ENCODE data around the gene NTMT1.

Gene NTMT1

DNA sequence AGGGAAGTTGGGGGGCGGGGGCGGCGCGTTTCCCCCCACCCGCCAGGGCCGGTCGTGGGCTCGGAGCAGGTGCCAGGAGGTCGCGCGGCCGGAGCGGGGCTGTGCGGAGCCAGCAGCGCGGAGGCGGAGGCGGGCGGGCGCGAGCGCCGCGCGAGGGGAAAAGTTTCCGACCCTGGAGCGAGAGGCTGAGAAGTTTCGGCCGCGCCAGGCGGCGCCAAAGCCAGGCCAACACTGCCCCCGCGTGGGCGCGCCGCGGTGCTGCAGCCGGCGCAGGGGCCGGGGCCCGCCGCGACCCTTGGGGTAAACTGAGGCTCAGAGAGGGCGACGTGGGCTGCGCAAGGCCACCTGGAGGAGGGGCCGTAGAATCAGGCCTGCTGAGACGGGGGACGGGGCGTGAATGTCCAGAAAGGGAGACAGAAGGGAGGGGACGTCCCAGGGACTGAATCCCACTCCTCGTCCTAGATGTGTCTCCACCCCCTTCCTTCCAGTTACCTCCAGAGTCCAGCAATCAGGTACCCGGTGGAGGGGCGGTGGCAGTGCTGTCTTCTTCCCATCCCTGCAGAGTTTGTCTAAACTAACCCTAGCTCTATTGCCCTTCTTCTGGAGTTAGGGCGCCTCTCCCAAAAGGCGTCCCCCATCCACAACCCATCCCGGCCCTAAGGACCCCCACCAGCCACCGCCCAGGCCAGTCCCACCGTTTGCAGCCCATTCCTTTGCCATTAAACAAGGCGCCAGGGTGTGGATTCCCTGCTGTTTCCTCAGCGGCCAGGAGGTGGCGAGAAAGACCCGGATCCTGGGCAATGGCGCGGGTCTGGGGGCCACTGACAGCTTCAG, 15.3 kb upstream of the NTMT1 start:
- TF ChIP-seq, protein P1, sequence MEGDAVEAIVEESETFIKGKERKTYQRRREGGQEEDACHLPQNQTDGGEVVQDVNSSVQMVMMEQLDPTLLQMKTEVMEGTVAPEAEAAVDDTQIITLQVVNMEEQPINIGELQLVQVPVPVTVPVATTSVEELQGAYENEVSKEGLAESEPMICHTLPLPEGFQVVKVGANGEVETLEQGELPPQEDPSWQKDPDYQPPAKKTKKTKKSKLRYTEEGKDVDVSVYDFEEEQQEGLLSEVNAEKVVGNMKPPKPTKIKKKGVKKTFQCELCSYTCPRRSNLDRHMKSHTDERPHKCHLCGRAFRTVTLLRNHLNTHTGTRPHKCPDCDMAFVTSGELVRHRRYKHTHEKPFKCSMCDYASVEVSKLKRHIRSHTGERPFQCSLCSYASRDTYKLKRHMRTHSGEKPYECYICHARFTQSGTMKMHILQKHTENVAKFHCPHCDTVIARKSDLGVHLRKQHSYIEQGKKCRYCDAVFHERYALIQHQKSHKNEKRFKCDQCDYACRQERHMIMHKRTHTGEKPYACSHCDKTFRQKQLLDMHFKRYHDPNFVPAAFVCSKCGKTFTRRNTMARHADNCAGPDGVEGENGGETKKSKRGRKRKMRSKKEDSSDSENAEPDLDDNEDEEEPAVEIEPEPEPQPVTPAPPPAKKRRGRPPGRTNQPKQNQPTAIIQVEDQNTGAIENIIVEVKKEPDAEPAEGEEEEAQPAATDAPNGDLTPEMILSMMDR (IDR thresholded peaks at IDR 0.05), result peak; percentile 97
- H3K27ac ChIP-seq, result peak overlapping the region; percentile 80
- no peaks in the 10 kb centered on the region for H3K9me3 ChIP-seq
- peak overlapping the region; percentile 71 to 76 for H3K4me3 ChIP-seq (ENCODE audit: low read depth in 1 of 2, low read length in 1 of 2)
- H3K27me3 ChIP-seq, result peaks cover 11% of the 10 kb centered on the region
- H3K4me1 ChIP-seq (ENCODE audit: control insufficient read depth in 1 of 2, insufficient read depth in 1 of 2, low read depth in 1 of 2, low read length in 1 of 2), result peaks cover 37 to 43% of the 10 kb centered on the region in 2 experiments
- H3K36me3 ChIP-seq, result no peaks in the 10 kb centered on the region

DNA sequence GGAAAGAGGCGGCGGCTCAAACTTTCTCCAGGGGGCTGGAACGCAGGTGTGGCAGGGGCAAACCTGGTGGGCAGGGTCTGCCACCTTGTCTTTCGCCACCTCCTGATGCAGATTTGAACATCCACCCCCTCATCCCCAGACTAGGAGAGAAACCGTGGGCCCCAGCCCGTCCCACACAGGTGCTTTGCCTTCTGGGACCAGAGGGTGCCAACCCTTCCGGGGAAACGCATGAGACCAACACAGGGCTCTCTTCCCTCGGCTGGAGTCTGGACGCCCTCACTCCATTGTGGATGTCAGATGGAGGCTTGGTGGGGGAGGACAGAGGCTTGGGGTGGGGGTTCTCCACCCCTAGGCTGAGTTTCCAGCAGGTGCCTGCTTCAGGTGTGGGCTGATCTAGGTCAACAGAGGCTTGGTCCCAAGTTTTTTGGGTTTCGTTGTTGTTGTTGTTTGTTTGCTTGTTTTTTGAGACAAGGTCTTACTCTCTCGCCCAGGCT, 14.6 kb upstream of the NTMT1 start:
- H3K36me3 ChIP-seq, result no peaks in the 10 kb centered on the region
- peaks cover 37 to 43% of the 10 kb centered on the region in 2 experiments for H3K4me1 ChIP-seq (ENCODE audit: control insufficient read depth in 1 of 2, insufficient read depth in 1 of 2, low read depth in 1 of 2, low read length in 1 of 2)
- H3K27ac ChIP-seq, result no peak overlapping the region
- peaks cover 11% of the 10 kb centered on the region for H3K27me3 ChIP-seq
- TF ChIP-seq, protein P1 (IDR thresholded peaks at IDR 0.05), result no peak
- H3K9me3 ChIP-seq, result no peaks in the 10 kb centered on the region
- H3K4me3 ChIP-seq (ENCODE audit: low read depth in 1 of 2, low read length in 1 of 2), result peak overlapping the region in 1 of 2 experiments; percentile 71

DNA sequence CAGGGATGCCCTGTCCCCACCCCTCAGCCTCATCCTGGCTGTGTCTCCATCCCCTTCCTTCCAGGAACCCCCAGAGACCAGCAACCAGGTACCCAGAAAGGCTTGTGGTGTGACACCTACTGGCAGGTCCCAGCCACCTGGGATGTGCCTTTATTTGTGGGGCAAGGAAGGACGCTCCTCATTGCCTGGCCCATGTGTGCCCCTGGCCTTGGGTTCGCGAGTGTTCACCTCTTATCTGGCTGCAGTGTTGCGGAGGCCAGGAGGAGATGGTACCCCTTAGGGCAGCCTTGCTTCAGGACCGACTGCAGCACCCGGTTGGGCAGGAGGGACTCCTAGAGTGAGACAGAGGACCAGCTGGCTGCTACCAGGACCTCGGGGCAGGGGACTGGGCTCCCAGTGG, 13.8 kb upstream of the NTMT1 start:
- Histone ChIP-seq H3K9me3 (no peaks in the 10 kb centered on the region), H3K27me3 (peaks cover 11% of the 10 kb centered on the region), H3K36me3 (no peaks in the 10 kb centered on the region), H3K4me3 (ENCODE audit: low read depth in 1 of 2, low read length in 1 of 2) (no peak overlapping the region), H3K27ac (no peak overlapping the region), H3K4me1 (ENCODE audit: control insufficient read depth in 1 of 2, insufficient read depth in 1 of 2, low read depth in 1 of 2, low read length in 1 of 2) (peaks cover 31 to 37% of the 10 kb centered on the region in 2 experiments)
- TF ChIP-seq, protein P1 (IDR thresholded peaks at IDR 0.05), result no peak

DNA sequence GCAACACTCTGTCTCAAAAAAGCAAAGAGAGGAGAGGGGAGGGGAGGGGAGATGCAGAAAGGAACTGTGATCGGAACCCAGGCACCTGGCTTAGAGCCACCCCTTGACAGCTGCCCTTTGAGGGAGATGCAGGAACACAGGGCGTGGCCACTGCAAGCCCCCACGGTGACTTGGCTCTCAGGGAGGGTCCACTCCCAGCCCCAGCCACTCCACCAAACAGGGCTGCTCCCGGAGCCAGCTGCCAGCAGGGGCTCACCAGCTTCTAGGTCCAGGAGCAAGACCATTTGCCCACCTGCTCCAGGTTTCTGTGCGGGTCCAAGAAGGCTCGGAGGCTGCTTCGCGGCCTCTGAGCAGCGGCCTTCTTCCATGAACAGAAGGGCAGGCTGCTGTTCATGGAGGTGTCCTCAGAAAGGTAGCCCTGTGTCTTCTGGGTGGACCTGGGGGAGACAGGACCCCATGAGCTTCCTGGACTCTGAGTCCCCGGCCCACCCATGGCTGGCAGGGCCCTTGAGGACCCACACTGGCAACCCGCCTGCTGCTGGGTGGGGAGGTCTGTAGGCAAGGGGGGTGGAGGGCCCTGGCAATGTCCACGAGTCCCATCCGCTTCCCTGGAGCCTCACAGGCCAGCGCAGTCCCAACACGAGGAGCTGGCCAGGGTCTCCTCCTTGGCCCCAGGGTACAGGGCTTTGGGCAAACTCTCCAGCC, 13.0 kb upstream of the NTMT1 start:
- peaks cover 23 to 29% of the 10 kb centered on the region in 2 experiments for H3K4me1 ChIP-seq (ENCODE audit: control insufficient read depth in 1 of 2, insufficient read depth in 1 of 2, low read depth in 1 of 2, low read length in 1 of 2)
- no peaks in the 10 kb centered on the region for H3K9me3 ChIP-seq
- TF ChIP-seq, protein P1 (IDR thresholded peaks at IDR 0.05), result no peak
- no peak overlapping the region for H3K4me3 ChIP-seq (ENCODE audit: low read depth in 1 of 2, low read length in 1 of 2)
- H3K36me3 ChIP-seq, result no peaks in the 10 kb centered on the region
- no peak overlapping the region for H3K27ac ChIP-seq
- peaks cover 11% of the 10 kb centered on the region for H3K27me3 ChIP-seq

DNA sequence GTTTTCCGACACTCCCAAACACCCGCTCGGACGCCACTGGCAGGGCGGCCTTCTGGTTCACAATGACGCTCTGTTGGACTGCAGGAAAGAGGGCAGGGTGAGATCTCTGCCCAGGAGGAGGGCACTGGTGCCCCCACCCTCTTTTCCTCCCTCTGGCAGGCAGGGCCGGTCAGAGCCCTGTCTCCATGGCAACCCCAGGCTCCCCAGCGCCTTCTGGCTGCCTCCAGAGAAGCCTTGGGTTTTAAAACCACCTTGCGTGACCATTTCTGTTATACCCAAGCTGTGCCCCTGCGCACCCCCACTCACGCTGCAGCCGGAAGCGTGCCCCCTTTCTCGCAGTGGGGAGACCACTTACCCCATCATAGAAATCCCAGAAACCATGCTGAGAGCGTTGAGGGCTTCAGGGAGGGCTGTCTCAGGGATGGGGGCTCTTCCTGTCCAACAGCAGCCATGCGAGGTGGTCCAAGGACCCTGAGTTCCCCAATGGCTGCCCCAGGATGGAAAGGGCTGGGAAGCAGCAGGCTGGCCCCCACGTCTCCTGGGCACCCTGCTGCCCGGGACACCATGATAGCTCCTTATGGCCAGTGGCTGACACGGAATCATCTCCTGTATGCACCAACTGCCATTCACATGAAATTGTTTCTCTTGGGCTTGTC, 12.3 kb upstream of the NTMT1 start:
- no peak overlapping the region for H3K4me3 ChIP-seq (ENCODE audit: low read depth in 1 of 2, low read length in 1 of 2)
- no peak overlapping the region for H3K27ac ChIP-seq
- H3K36me3 ChIP-seq, result no peaks in the 10 kb centered on the region
- TF ChIP-seq, protein P1 (IDR thresholded peaks at IDR 0.05), result no peak
- peaks cover 16% of the 10 kb centered on the region for H3K27me3 ChIP-seq
- peaks cover 16 to 22% of the 10 kb centered on the region in 2 experiments for H3K4me1 ChIP-seq (ENCODE audit: control insufficient read depth in 1 of 2, insufficient read depth in 1 of 2, low read depth in 1 of 2, low read length in 1 of 2)
- no peaks in the 10 kb centered on the region for H3K9me3 ChIP-seq

Measured in neutrophil (primary cell).